HG03025 (cell line): Measurements from ENCODE around the gene LTF.
"Not testable (repeated sequence)": the region's sequence is repeated elsewhere in the genome, so short reads cannot be mapped to it uniquely, and the experiment has no call there.

Source experiments
- ATAC-seq: cut with Tn5 transposase; IDR thresholded peaks from one replicate; pipeline ENCODE4 v1.9.1; 2021; ENCODE audit warnings: mild to moderate bottlenecking, moderate library complexity; ENCODE audit not compliant: unreplicated experiment, low FRiP score

LTF gene

DNA sequence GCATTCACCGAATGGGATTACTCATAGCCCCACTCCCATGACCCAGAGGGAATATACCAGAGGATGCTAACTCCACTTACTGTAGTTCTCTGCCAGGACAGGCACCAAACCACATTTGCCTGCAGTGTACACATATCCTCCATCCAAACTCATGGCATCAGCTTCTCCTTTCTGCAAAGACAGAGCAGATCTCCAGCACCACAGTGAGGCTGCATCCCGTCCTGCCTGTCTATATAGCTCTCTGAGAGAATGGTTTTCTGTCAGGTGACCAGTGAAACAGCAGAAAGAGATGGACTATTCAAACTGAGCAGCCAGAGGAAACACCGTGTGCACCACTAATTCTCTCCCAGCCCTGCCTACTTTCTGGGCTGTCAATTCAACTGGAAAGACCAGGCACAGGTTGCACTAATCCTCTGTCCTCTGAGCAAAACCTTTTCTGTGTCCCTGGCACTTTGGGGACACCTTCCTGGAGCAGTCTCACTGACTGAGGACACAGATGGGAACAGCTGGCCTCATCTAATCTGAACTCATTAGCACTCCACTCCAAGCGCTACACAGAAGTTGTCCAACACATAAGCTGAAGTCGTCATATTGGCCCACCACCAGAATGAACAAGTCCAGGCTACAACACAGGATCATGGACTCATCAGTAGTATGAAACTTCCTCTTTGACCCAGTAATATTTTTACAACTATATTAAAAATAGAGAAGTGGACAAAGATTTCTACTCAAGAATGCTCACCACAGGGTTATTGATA lies 17.3 kb downstream of the LTF start:
- no peak for ATAC-seq

DNA sequence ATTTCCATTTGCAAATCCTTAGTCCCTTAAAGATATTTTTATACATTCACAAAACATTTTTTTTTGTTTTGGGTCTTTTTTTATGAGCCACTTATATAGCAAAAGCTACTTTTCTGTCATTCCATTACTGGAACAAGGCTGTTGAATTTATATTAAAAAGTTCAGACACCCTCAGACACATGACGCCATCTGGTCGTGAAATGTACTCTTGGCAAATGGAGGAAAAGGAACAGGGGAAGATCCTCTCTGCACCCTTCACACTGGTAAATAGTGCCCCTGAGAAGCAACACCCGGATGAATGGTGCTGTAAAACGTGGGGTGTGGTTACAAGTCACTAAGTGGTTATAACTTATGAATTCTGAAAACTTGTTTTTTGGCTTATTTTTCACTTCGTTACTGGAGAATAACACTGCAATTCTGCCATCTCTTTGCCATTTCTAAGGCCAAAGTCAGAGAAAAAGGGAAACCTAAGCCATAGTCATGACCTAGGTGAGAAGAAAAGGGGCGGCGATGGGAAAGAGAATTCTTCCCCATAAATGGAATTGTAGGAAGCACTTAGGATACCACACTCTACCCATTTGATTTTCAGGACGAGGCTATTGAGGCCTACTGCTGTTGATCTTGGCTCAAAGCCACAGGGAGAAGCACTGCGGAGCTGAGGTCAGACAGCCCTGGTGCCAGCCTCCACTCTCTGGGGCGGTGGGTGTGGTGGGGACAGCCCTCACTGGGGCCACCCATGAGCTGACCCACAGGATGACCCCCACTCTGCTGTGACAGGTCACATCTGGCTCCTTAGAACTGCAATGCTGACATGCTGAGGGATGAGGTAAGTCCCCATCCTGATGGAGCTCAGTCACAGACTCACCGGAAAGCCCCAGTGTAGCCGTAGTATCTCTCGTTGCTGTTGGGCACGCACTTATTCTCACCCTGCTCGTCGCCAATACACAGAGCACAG lies 21.9 kb downstream of the LTF start:
- no peak for ATAC-seq

DNA sequence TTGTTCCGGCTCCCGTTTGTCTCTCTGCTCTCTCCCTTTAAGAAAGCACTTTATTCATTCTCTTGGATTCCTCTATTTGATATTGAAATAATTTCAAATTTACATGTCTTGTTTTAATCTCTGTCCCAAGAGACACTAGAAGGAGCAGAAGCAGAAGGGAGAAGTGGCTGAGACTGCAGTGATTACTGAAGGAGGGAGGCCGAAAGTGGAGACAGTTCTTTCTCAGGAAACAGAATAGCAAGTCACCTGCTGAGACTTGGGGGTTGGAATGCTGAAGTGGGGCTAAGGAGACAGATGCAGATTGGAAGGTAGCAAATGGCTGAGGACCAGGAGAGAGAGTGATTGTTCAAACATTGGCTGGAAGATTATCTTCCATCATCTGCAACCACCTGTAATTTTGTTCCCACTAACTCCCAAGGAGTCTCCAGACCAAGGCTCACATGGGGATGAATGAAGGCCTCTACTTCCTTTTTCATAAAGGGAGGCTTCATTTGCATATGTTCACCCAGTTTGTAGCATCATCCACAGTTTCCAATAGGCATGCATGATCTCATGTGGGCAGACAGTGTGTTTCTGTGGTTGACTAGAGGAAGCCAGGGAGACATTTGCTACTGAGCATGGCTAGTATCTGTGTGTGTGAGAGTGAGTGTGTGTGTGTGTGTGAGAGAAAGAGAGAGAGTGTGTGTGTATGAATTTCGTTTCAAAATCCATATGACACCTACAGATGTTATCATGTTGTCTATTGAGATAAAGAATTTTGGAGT lies 24.0 kb downstream of the LTF start:
- no peak for ATAC-seq

DNA sequence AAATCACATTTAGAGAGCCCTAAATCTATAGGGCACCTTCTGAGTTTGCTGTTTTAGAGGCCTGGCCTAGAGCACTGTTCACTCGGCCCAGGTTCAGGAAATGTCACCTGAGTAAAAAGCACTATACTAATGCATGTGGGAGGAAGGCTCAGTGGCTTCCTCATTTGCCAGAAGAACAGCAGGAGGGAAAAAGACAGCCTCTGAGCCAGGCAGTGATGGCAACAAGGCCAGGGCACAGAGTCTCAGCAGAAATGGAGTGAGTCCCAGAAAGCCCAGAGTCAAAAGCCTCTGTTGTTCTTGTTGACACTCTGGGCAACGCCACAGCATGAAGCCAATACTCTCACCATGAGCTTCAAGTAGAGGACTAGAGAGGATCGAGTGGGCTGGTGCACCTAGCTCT lies 25.9 kb downstream of the LTF start:
- ATAC-seq, result no peak

DNA sequence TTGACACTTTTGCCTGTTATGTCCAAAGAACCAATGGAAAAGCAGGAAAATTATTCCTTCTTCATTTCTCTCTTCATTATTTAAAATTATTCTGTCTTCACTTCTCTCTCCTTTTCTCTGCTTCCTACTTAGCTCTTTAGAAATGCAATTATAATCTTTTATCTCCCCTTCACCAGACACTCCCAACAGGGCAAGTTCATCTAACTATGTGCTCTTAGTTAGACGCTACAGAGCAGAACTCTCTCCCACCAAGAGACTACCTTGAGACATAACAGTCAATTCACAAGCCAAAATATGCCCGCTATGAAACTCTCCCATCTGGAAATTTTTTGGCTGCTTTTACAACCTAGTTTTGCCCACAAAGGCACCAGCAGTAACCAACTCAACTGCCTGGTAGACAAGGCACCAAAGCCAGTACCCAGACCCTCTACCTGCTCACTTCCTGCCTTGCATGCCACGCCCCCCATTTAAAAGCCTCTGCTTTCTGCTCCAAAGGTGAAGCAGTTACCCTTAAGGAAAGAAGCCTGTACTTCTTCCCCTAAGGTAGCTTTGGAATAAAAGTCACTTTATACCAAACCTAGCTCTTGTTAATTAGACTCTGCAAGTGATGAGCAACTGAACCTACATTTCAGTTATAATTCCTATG lies 29.5 kb downstream of the LTF start:
- no peak for ATAC-seq

DNA sequence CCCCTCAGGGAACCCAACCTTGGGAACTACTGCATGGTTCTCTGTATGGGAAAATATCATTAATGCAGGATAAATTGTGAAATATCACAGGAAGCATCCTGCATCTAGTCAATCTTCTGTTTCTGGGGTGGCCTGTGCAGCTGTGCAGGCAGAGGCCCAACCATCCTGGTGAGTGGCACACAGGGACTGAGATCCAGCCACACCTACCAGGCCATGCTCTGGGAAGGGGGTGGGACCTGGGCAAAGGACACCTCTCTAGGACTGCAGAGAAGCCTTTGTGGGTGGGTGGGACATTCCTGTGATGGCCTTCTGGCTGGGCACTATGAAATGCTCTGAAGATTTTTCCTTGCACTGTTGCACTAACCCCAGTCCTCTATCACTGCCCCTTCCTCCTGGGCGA lies 30.9 kb downstream of the LTF start:
- ATAC-seq, result no peak

DNA sequence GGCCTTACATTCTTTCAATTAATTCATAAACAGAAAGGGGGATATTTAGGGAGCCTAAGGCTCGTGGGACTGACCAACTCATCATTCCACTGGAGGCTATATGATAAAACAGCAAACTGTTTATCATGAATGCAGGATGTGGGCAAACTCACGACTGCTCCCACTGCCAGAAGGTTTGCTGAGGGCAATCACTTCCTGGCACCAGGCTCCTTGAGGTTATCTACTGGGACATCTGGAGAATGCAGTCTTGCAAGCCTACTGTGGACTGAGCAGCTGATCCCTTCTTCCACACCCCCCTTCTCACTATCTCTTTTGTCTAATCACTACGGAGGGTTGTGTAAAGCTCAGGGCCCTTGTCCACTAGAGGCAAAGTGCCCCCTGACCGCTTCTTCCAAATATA lies 31.6 kb downstream of the LTF start:
- ATAC-seq, result not testable (repeated sequence)

DNA sequence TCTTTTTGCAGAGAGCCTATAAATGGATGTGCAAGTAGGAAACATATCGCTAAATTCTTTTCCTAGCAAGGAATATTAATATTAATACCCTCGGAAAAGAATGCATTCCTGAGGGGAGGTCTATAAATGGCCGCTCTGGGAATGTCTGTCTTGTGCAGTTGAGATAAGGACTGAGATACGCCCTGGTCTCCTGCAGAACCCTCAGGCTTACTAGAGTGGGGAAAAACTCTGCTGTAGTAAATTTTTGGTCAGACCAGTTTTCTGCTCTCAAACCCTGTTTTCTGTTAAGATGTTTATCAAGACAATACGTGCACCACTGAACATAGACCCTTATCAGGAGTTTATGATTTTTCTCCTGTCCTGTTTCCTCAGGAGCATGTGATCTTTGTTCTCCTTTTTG lies 32.8 kb downstream of the LTF start:
- ATAC-seq, result not testable (repeated sequence)

DNA sequence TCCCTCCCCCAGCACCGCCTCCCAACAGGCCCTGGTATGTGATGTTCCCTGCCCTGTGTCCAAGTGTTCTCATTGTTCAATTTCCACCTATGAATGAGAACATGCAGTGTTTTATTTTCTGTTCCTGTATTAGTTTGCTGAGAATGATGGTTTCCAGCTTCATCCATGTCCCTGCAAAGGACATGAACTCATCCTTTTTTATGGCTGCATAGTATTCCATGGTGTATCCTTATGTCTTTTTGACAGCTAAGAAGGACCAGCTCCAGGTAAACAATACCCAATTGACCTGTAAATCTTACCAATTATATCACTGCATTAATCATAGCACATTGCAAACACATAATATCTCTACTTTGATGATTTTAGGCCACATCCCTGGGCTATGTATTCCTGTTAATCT lies 33.8 kb downstream of the LTF start:
- not testable (repeated sequence) for ATAC-seq

DNA sequence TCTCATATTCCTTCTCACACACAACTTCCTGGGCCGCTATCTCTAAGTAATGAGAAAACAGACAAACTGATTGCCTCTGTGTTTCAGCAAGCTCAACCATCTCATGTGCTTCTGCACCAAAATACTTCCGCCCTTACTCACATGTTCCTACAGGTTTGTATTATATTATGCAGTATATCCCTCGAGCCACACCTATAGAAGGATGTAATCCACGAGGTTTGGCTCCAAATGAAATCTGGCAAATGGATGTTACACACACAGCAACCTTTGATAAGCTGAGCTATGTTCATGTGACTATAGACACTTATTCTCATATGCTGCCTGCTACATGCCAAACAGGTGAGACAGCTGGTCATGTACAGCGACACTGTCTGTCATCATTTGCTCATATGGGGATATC lies 35.0 kb downstream of the LTF start:
- ATAC-seq, result no peak

DNA sequence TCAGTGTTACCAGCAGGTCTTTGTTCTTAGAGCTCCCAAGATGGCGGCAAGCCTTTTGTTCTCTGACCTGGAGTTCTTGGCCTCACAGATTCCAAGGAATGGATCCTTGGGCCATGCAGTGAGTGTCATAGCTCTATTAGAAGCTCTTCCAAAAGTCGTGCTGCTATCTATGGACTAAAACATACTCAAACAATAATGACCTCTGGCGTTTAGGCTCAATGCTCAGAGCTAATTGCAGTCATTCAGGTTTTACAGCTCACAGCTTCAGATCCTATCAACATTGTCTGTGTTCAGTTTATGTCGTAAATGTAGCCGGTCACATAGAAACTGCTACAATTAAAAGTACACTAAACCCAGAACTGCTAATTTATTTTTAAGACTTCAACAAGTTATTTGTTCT lies 35.5 kb downstream of the LTF start:
- ATAC-seq, result no peak

DNA sequence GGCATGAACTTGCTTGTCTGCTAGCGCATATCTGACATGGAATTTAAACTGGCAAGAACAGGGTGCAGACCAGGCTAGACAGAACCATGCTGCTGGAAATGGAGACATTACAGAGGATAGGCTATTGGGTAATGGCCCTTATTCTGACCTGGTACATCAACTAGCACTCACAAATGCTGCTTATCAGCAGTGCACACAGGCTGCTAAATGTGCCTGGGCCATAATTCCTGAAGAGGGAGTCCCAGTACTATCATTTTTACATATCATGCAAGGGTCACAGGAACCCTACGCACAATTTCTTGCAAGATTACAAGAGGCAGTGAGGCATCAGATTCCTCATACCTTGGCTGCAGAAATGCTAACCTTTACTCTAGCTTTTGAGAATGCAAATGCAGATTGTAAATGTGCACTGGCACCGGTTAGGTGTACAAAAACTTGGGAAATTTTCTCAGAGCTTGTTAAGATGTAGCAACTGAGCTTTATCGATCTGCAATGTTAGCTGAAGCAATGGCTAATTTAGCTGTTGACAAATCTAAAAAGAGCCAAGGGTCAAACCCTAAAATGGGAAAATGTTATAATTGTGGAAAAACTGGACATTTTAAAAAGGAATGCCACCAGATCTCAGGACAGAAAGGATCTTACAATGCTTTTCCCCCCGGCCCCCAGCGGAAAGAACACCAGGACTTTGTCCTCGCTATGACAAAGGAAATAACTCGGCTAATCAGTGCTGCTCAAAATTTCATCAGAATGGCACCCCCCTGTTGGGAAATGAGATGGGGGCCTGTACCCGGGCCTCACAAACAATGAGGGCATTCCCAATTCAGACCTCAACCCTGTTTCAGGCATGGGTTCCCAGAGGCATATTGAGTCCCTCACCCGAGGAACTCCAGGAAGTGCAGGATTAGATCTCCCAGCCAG lies 36.5 kb downstream of the LTF start:
- no peak for ATAC-seq

DNA sequence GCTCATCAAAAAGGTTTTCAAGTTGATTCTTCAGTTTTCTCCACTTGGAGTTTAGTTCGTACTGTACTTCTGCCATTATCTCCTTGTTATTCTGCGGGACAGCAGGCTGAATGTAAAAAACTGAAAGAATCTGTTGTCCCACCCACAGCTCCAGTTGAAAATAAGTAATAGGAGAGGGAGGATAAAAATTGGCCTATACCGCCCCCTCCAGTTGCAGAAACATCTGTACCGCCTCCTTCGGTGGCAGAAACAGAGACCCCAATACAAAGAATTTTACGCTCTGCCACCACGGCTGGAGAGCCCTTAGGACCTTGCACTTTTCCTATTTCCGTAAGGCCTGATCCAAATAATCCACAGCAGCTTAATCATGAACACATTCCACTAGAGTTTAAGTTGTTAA lies 37.3 kb downstream of the LTF start:
- ATAC-seq, result not testable (repeated sequence)

DNA sequence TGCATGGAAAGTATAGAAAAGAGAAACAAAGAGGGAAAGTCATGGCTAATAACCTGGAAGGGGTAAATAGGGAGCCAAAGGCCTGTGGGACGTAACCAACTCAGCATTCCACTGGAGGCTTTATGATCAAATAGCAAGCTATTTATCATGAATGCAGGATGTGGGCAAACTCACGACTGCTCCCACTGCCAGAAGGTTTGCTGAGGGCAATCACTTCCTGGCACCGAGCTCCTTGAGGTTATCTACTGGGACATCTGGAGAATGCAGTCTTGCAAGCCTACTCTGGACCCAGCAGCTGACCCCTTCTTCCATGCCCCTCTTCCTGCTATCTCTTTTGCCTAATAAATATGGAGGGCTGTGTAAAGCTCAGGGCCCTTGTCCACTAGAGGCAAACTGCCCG lies 38.2 kb downstream of the LTF start:
- ATAC-seq, result not testable (repeated sequence)

DNA sequence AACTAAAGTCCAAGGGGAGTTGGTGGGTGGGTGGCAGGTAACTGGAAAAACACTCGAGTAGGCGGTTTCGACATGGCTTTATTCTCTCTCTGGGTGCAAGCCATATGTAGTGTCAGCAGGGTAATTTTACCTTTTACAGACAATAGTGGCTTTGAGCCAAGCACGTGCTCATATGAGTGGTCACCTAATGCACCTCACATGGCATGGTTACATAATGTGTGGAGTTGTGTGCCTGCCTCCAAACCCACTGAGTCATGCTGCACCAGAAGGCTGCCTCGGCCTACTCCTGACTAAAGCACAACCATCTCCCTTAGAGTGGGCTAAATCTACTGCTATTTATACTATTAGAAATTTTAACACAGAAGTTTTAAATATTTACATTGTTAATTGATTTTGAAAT lies 41.1 kb downstream of the LTF start:
- ATAC-seq, result no peak

DNA sequence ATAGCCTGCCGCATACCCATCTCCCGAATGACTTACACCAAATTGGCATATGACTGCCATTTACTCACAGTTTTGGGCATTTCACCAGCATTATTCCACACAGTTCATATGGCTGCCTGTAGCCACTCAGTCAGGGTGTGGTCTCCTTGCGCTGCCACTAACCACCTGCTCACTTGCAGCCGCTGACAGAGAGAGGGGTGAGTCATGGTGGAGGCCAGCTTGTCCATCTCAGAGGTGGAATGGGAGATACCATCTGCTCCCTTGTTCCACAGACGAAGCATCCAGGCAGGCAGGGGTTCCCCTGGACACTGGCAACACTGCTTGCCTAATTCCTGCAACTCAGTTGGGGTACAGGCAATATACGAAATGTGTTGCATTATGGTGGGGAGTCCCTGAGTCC lies 42.1 kb downstream of the LTF start:
- no peak for ATAC-seq

DNA sequence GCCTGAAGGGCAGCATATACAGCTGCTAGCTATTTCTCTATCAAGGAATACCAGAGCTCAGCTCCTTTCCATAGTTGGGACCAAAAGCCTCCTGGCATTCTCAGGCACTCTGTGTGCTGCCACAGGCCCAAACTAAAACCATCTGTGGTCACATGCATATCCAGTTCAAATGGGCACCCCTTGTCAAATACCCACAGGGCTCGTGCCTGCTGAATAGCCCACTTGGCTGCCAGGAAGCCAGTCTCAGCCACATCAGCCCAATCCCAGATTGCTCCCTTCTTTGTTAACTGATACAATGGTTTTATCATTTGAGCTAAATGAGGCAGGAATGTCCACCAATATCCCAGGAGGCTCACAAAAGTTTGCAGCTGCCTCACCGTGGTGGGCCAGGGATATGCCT lies 43.8 kb downstream of the LTF start:
- ATAC-seq, result no peak

DNA sequence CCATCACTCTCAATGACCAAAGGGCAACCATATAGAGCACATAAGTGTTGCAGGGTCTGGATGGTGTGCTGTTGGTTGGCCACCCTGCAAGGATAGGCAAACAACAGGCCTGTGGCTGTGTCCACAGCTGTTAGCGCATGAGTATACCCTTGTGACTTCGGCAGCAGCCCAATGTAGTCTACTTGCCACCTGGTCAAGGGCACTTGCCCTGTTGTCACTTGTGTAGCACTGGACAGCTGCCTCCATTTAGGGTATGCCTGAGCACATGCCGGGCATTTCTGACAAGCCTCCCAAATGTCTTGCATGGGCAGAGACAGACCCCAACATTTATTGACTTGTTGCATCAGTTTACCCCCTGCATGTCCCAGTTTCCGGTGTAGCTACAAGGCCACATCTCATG lies 44.9 kb downstream of the LTF start:
- no peak for ATAC-seq

DNA sequence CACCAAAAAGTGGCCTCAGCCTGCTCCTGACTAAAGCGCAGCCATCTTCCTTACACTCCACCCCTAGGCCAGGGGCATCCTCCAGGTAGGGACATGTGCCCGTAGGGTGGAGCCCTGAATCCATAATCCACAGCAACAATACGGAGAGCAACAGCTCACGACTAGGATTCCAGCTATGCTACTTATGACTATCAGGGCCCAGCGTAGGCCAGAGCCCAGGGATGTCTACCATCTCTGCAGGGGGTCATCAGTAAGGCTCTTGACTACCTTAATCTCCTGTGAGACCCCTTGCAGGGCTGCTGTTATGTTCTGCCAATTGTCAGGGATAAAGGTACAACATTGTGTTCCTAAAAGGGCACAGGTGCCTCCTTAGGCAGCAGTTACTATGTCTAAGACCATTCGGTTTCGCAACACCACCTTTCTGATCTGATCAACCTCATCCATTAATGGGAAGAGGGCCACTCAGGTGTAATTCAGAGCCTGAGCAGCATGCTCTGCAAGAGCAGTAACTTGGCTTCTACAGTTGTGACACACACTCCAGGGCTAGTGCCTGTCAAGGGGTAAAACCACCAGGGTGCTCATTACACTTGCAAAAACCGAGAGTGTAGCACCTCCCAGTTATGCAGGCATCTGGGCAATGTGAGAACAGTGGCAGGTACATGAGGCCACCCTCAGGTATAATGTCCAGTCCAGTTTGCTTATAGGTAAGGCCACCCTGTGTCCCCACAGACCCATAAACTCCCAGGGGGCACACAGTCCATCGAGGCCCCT lies 46.7 kb downstream of the LTF start:
- ATAC-seq, result no peak
